Adrenal gland (tissue), 12 donors: Measurements from ENCODE around the gene AGO4. TPM values are rescaled to one million over a fixed set of nuclear protein-coding genes. Genes with fewer than 3 reads are reported as not detected.
"Not testable (repeated sequence)": the region's sequence is repeated elsewhere in the genome, so short reads cannot be mapped to it uniquely, and the experiment has no call there.

Source experiments
- DNase-seq, 7 donors: peaks; one replicate each; pipeline ENCODE4 v3.0.0-alpha.2; 2019 to 2020
- H3K27ac ChIP-seq, 5 donors: fragments of 200-600 bp; sonication (generic) in 4 of 5; 1 replicate in 3 of 5; 2 replicates in 2 of 5; pipeline versions ENCODE4 v1.5.1 to v1.8.0; 2016 to 2020; ENCODE audit warnings: mild to moderate bottlenecking in 1 of 5
- H3K27me3 ChIP-seq: fragments of 200-600 bp; 2 replicates; pipeline ENCODE4 v1.8.0; 2021
- H3K36me3 ChIP-seq, 2 donors: fragments of 200-600 bp; replicated peaks in 1 of 2; 1 replicate in 1 of 2; 2 replicates in 1 of 2; pipeline versions ENCODE4 v1.5.1 to v1.8.0; 2018 to 2022
- H3K4me1 ChIP-seq, 2 donors: fragments of 200-600 bp; replicated peaks in 1 of 2; 1 replicate in 1 of 2; 2 replicates in 1 of 2; pipeline versions ENCODE4 v1.5.1 to v1.8.0; 2018 to 2021
- H3K4me3 ChIP-seq, 4 donors: fragments of 200-600 bp; sonication (generic) in 3 of 4; one replicate each; pipeline ENCODE4 v1.5.1; 2016 to 2018
- H3K9me3 ChIP-seq, 3 donors: fragments of 200-600 bp; sonication (generic) in 1 of 3; replicated peaks in 1 of 3; 1 replicate in 2 of 3; 2 replicates in 1 of 3; pipeline versions ENCODE4 v1.5.1 to v1.8.0; 2016 to 2021
- CTCF ChIP-seq, 6 experiments: fragments of 450-650 bp in 4 of 6; fragments of 200-600 bp in 2 of 6; sonication (generic) in 1 of 6; IDR thresholded peaks; 1 replicate in 5 of 6; 2 replicates in 1 of 6; pipeline versions ENCODE4 v1.5.1 to v1.8.0; 2016 to 2021; ENCODE audit warnings: antibody characterized with exemption in 6 of 6, mild to moderate bottlenecking in 2 of 6, moderate library complexity in 1 of 6
- POLR2A ChIP-seq, 2 donors: fragments of 450-650 bp; IDR thresholded peaks; one replicate each; pipeline ENCODE4 v1.6.1; 2017; ENCODE audit warnings: antibody characterized with exemption in 2 of 2, mild to moderate bottlenecking in 2 of 2, moderate library complexity in 1 of 2
- WGBS, 4 donors: extraction: QIAGEN DNeasy Blood & Tissue Kit in 2 of 4; methylation state at CpG; one replicate each; pipeline versions ENCODE4 v1.1.5 to v1.1.7; 2013 to 2017; 5-methylcytosine and 5-hydroxymethylcytosine counted together
- intact Hi-C, 2 donors: fragments of 100-400 bp; cut with DNase I; formaldehyde crosslinking; loops; one replicate each; pipeline versions ENCODE4 v1.14.1 to v1.15.0; 2022 to 2023
- polyA plus RNA-seq, 3 donors: library from polyadenylated mRNA; stranded (reverse); fragments of 200-250 nt in 2 of 3; fragments of 350-450 nt in 1 of 3; fragmentation: Illumina TruSeq in 1 of 3; extraction: RNeasy Lipid Tissue Mini Kit (QIAGEN cat#74804) in 1 of 3; gene quantifications; one replicate each; pipeline ENCODE4 v1.2.3, GENCODE V29; 2013 to 2014
- total RNA-seq, 9 donors: library from RNA; depleted of rRNA in 4 of 9; stranded (reverse); fragments of >200 nt in 4 of 9; fragments of 120-200 nt in 1 of 9; fragmentation: NEBNext Ultra II Directional in 1 of 9; extraction: Animal tissue kit (Norgen Biotek cat#: 25700) in 1 of 9; gene quantifications; one replicate each; pipeline versions ENCODE4 v1.1.0 to v1.2.4, GENCODE V29; 2013 to 2023
- donor health status: healthy with polysubstance abuse.
- donor health status: Bipolar disorder and iron deficiency.
- donor health status: DM: yes; HTN: yes; CAD: no.
- donor health status: DM: no; HTN: no; CAD: no.
- donor health status: DM: no; HTN: no; CAD: no.
- donor health status: DM: yes; HTN: yes; CAD: no.

The AGO4 gene
- total and polyA plus RNA-seq, 12 donors = 4.0 to 12.0 (median 8.4) TPM

- Histone ChIP-seq H3K9me3 (no peaks in the 10 kb centered on the region), H3K36me3 (peaks cover 0 to 17% of the 10 kb centered on the region in 2 donors), H3K4me1 (peaks cover 0 to 36% of the 10 kb centered on the region in 2 donors), H3K27ac (peak overlapping the region in 1 of 5 donors; percentile 1), H3K4me3 (no peak overlapping the region), H3K27me3 (no peaks in the 10 kb centered on the region)
- DNase-seq = no peak
- 62 to 69% (median 66%) methylated on average over 4 of the region's 4 CpGs for WGBS, 4 donors
- intact Hi-C loops = loop anchor here in 1 of 2 donors (10.0 kb wide), 1 partner anchor 199 kb away; the partner anchor contains the start of genes ADPRS and TEKT2
- no peak for TF ChIP-seq CTCF (IDR thresholded peaks at IDR 0.05)
- no peak for TF ChIP-seq POLR2A (IDR thresholded peaks at IDR 0.05)
These were observed 78.2 kb downstream of the AGO4 start for GRCh38 chr1:35885961-35886558.

GRCh38 chr1:35886577-35887431, 79.0 kb downstream of the AGO4 start:
- DNase-seq = no peak
- intact Hi-C loops = loop anchor here in 1 of 2 donors (10.0 kb wide), 1 partner anchor 198 kb away; the partner anchor contains the start of genes ADPRS and TEKT2
- H3K36me3 ChIP-seq = peaks cover 0 to 24% of the 10 kb centered on the region in 2 donors
- no peak overlapping the region for H3K4me3 ChIP-seq
- H3K4me1 ChIP-seq = peaks cover 0 to 36% of the 10 kb centered on the region in 2 donors
- H3K9me3 ChIP-seq = no peaks in the 10 kb centered on the region
- TF ChIP-seq POLR2A (IDR thresholded peaks at IDR 0.05) = no peak
- no peak for TF ChIP-seq CTCF (IDR thresholded peaks at IDR 0.05)
- 48 to 71% (median 54%) methylated on average over 3 of the region's 3 CpGs for WGBS, 4 donors
- no peaks in the 10 kb centered on the region for H3K27me3 ChIP-seq
- peak overlapping the region in 1 of 5 donors; percentile 20 for H3K27ac ChIP-seq

GRCh38 chr1:35887508-35887907, 79.7 kb downstream of the AGO4 start:
- Histone ChIP-seq H3K4me3 (no peak overlapping the region), H3K9me3 (no peaks in the 10 kb centered on the region), H3K36me3 (peaks cover 0 to 31% of the 10 kb centered on the region in 2 donors), H3K27ac (no peak overlapping the region), H3K27me3 (no peaks in the 10 kb centered on the region), H3K4me1 (peaks cover 0 to 36% of the 10 kb centered on the region in 2 donors)
- TF ChIP-seq POLR2A (IDR thresholded peaks at IDR 0.05) = no peak
- no peak for TF ChIP-seq CTCF (IDR thresholded peaks at IDR 0.05)
- intact Hi-C loops = loop anchor here in 1 of 2 donors (10.0 kb wide), 1 partner anchor 197 kb away; the partner anchor contains the start of genes ADPRS and TEKT2
- WGBS, 4 donors = 80 to 85% (median 83%) methylated on average over 2 of the region's 2 CpGs
- DNase-seq = no peak

GRCh38 chr1:35888255-35888654, 80.4 kb downstream of the AGO4 start:
- peaks cover 0 to 39% of the 10 kb centered on the region in 2 donors for H3K36me3 ChIP-seq
- no peaks in the 10 kb centered on the region for H3K9me3 ChIP-seq
- WGBS, 4 donors = 91 to 93% (median 92%) methylated on average over 10 to 11 of the region's 11 CpGs
- peaks cover 7 to 40% of the 10 kb centered on the region in 2 donors for H3K4me1 ChIP-seq
- no peaks in the 10 kb centered on the region for H3K27me3 ChIP-seq
- no peak overlapping the region for H3K27ac ChIP-seq
- DNase-seq = no peak
- intact Hi-C loops = loop anchor here in 1 of 2 donors (10.0 kb wide), 1 partner anchor 197 kb away; the partner anchor contains the start of genes ADPRS and TEKT2
- no peak overlapping the region for H3K4me3 ChIP-seq
- TF ChIP-seq CTCF (IDR thresholded peaks at IDR 0.05) = no peak
- no peak for TF ChIP-seq POLR2A (IDR thresholded peaks at IDR 0.05)

GRCh38 chr1:35888981-35889380, 81.2 kb downstream of the AGO4 start:
- H3K36me3 ChIP-seq = peaks cover 0 to 44% of the 10 kb centered on the region in 2 donors
- 62 to 65% (median 63%) methylated on average over 3 of the region's 3 CpGs for WGBS, 4 donors

More at GRCh38 chr1:35888981-35889380, 81.2 kb downstream of the AGO4 start:
- H3K9me3 ChIP-seq, DNase-seq, H3K4me3 ChIP-seq, H3K27ac ChIP-seq, H3K27me3 ChIP-seq: not testable (repeated sequence)
- intact Hi-C loops = loop anchor here in 1 of 2 donors (10.0 kb wide), 1 partner anchor 196 kb away; the partner anchor contains the start of genes ADPRS and TEKT2
- H3K4me1 ChIP-seq = peaks cover 14 to 44% of the 10 kb centered on the region in 2 donors
